HG03064 (cell line): ENCODE results near the gene LMTK2.

ENCODE experiments used
- ATAC-seq: cut with Tn5 transposase; IDR thresholded peaks from one replicate; pipeline ENCODE4 v1.9.1; 2021; ENCODE audit warnings: low read depth; ENCODE audit not compliant: unreplicated experiment

The LMTK2 gene

DNA sequence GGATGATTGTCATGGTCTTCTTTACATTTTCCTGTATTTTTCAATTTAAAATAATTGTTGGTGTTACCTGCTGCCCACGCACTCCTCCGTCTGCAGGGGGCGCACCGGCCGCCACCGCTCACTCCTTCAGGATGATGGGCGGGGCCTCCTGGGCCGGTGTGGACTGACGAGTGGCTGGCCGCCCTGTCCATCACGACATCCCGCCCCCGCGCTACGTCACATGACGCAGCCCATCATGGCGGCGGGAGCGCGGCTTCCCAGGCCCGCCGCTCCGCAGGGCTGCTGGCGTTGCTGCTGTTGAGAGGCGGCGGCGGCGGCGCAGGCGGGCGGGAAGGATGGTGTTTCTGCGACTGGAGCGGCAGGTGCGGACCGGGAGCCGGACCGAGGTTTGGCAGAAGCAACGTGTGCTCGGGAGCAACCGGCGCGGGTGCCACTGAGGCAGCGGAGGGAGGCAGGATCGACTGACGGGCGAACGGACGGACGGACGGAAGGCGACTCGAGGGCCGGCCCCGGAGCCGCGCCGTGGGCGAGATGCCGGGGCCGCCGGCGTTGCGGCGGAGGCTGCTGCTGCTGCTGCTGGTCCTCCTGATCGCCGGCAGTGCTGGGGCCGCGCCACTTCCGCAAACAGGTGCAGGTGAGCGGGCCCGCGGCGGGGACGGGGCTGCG, at the start of gene LMTK2:
LMTK2 (plus strand) TSS at position 216 of the 666 bp plus-strand sequence; CDS start at position 532, 316 bp downstream.
- peak; percentile 100 for ATAC-seq

DNA sequence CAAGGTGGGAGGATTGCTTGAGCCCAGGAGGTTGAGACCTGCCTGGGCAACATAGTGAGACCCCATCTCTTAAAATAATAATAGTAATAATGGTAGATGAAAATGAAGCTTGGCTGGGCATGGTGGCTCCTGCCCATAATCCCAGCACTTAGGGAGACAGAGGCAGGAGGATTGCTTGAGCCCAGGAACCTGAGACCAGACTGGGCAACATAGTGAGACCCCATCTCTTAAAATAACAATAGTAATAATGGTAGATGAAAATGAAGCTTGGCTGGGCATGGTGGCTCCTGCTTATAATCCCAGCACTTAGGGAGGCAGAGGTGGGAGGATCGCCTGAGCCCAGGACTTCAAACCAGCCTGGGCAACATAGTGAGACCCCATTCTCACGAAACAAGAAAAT, 49.5 kb upstream of the LMTK2 start:
- ATAC-seq = no peak

DNA sequence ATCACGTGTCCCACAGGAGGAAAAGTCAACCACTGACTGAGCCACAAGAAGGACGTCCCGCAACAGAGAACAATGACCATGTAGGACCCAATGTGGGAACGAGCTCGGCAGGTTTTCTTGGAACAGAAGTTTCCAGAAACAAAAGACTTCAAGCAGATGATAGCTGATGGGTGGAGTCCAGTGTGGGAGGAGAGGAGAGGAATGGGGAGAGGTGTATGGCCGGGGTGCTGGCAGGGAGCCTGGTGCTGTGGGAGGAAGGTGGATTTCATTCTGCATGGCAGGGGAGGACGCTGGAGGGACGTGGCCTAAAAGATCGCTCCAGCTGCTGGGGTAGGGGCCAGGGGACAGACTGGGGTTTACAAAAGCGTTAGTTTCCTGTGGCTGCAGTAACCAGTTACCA, 48.5 kb upstream of the LMTK2 start:
- no peak for ATAC-seq

DNA sequence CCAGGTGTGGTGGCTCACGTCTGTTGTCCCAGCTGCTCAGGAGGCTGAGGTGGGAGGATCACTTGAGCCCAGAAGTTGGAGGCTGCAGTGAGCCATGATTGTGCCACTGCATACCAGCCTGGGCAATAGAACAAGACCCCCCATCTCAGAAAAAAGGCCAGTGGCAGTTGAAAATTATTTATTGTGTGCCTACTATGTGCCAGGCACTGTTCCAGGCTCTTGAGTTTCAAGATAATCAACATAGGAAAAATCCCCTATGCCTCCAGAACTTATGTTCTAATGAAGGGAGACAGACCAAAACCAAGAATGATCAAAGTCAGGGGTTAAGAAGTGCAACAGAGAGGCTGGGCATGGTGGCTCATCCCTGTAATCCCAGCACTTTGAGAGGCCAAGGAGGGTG, 42.4 kb upstream of the LMTK2 start:
- ATAC-seq = no peak

DNA sequence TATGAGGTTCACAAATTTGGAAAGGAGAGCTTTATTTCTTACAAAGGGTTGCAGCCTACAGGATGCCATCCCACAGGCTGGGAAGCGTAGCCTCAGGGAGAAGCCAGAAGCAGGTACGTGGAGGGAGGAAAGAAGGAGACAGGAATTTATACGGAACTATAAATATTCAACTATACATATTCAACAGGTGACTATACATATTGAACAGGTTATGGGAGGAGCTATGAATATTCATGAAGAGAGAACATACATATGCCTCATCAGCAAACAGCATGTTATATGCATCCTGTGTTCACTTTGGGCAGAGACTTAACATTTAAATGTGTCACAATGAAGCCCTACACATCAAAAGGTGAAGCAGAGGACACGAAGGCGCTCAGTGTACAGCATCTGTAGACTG, 40.5 kb upstream of the LMTK2 start:
- no peak for ATAC-seq

DNA sequence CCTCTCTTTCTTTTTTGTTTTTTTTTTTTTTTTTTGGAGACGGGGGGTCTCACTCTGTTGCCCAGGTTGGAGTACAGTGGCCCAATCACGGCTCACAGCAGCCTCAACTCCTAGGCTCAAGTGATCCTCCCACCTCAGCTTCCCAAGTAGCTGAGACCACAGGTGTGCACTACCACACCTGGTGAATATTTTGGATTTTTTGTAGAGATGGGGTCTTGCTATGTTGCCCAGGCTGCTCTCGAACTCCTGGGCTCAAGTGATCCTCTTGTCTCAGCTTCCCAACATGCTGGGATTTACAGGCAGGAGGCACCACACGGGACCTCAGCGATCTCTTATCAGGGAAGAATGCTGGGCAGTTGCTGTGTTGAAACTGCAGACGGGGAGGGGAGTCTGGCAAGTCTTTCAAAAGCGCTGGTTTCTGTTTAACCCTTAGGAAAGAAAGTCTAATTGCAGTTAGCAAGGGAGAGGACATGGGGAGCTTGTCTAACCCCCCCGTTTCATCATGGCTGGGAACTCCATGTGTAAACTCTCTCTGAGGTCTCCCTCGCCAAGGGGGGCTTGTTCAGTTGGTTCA, 39.6 kb upstream of the LMTK2 start:
- no peak for ATAC-seq

DNA sequence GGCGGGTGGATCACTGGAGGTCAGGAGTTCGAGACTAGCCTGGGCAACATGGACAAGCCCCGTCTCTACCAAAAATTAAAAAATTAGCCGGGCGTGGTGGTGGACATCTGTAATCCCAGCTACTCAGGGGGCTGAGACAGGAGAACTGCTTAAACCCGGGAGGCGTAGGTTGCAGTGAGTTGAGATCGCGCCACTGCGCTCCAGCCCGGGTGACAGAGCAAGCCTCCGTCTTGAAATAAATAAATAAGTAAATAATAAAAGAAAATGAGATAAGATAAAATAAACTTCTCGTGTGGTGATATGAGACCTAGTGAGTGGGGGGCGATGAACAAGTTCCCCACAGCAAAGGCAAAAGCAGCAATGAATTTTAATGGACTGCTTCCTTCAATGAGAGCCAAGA, 33.6 kb upstream of the LMTK2 start:
- ATAC-seq = no peak

DNA sequence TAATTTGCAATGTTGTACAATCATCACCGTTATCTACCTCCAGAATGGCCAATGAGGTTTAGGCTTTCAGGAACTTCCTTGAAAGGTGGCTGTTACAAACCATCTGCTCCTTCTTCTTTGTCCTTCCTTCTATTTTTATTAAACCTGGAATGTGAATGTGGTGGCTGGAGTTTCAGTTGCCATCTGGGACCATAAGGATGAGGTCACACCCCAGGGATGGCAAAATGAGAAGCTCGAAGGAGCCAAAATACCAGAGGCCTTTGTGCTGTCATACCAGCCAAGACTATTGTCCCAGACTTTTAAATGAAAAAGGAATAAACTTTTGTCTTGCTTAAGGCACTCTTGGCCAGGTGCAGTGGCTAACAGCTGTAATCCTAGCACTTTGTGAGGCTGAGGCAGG, 30.9 kb upstream of the LMTK2 start:
- no peak for ATAC-seq

DNA sequence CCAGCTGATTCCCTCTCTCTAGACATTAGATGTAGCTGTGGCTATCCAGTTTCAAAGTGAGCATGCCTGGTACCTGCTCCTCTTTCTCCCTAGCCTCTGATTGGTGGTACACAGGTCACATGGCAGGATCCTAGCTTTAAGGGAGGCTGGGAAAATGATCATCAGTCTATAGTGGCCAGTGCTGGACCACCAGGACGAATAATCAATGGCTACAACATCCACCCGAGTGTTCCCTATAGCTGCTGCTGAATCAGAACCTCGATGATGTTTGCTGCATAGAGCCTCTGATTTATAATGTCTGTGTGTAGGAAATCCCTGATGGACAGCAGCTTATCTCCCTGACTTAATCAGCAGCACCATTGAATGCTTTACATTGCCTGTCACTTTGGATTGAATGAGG, 28.9 kb upstream of the LMTK2 start:
- no peak for ATAC-seq

DNA sequence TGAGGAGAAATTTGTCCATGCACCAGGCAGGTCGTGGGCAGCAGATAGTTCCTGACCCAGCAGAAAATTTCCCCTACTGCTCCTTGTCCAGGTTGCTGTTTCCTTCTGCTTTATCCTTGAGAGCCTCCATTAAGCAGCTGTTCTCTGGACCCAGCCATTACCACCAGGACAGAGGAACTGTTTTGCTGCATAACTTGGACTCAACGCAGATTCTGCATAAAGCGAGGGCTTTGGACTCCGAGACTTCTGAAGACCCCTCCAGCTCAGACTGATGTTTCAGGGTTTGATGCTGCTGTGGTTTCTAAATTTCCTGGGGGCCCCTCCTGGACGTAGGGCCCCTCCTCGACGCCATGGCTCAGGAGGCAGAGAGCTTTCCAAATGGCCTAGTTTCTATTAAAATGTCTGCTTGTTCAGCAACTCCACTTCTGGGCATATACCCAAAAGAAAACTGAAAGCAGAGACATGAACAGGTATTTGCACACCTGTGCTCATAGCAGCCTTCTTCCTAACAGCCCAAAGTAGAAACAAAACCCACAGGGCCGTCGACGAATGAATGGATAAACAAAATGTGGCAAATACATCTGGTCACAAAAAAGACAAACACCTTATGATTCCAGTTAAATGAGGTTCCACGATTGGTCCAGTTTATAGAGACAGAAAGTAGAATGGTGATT, 28.3 kb upstream of the LMTK2 start:
- ATAC-seq = no peak

DNA sequence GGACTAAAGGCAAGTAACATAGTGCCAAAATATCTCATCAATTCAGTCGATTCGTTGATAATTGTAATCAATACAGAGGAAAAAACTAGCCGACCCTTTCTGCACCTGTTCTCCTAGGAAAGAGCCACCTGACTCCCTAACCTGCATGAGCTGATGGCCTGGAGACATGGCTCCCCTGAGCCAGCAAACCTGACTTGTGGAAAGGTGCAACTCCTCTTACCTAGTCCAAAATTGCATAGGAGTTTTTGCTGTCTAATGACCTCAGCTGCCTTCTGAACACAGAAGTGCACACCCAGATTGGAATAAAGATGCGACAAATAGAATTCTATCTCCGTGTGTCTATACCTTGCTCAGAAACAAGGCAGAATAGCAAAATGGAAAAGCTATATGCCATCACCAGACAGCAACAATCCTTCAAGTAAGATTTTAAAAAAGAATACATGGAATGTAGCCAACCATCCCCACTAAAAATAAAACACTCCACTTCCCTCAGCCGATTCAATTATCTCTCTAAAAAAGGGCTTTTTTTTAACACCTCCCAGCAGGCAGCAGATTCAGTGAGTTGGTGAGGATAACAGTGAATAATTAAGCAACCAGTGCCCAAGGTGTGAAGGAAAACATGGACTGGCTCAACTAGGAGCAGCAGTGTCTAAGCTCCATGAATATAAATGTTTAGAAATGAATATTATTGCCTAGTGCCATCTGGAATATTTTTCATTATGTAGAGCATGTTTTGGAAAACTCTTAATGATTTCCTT, 26.6 kb upstream of the LMTK2 start:
- no peak for ATAC-seq

DNA sequence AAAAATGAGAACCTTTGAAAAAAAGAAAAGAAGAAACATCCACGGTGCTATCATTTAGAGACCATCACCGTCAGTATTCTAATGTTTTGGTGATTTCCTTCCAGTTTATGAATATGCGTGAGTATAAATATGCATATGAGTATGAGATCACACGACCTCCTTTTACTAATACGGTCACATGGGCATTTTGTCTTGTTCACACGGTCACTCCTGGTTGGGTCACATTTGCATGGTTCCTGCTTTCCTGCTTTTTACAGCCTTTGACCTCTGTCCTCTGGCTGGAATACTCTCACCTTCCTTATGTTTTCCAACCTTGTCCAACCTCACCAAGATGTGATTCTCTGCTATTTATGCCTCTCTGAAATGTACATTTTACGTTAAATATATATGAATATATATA, 25.3 kb upstream of the LMTK2 start:
- ATAC-seq = no peak

DNA sequence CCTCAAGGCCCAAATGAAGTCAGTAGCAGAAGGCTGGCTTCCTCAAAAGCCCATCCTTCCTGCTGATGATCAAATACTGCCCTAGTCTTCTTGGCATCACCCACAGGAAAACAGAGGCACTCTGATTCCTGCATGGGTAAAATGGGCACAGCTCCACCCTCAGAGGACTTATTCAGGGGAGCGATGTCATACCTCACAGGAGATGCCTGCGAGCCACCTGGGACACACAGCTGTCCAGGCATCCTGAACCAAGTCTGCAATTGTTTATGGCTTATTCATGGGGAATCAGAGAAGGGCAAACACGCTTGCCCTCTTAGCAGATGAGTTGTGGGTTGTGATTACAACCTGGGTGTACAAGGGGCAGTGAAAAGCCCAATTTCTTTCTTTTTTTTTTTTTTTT, 22.0 kb upstream of the LMTK2 start:
- no peak for ATAC-seq

DNA sequence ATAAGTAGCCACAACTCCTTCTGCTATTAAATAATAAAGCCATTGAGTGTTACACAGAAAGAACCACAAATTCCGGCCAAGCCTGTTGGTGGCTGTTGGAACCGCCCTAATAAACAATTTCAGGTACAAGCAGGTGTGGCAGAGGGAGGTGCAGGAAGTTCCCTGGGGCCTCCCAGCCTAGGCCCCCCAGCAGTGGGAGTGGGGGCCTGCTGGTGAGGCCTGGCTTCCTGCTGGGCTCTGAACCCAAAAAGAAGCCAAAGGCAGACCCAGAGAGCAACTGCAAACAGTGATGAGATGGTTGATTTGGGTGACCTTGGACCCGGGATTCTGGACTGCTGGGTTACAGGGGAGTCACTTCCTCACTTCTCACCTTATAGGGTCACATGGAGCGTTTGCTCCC, 21.0 kb upstream of the LMTK2 start:
- no peak for ATAC-seq

DNA sequence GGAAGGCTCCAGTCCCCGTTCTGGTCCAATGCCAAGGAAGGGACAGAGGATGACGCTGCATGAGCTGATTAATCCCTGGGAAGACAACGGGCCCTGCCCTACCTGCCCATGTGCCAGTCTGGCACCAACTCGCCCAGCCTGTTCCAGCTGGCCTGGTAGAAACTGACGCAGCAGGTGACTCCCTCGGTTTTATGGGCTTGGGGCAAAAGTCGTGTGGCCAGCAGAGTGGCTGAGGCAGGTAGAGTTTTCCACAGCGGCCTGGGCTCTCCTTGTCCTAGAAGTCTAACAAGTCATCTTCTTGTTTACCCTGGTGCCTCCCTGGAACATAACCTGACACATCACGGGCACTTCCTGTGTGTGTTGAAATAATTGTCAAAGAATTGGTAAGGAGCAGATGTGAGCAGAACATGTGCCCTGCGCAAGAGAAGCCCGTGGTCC, 20.4 kb upstream of the LMTK2 start:
- ATAC-seq = no peak

DNA sequence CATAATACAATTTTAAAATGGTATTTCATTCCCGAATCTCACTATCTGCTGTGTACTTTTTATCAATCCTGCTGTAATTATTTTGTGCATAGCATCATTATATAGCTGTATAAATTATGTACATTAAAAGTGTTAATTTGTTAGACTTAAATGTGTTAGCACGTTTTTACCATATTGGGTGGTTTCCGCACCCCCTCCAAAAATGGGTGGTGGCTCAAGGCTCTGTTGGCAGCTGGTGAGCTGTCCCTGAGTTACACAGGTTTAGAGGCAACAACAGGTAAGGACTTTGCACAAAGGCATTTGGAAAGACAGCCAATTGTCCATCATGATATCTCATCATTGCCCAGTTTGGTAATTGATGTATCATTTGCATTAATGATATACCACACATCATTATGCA, 18.6 kb upstream of the LMTK2 start:
- ATAC-seq = no peak

DNA sequence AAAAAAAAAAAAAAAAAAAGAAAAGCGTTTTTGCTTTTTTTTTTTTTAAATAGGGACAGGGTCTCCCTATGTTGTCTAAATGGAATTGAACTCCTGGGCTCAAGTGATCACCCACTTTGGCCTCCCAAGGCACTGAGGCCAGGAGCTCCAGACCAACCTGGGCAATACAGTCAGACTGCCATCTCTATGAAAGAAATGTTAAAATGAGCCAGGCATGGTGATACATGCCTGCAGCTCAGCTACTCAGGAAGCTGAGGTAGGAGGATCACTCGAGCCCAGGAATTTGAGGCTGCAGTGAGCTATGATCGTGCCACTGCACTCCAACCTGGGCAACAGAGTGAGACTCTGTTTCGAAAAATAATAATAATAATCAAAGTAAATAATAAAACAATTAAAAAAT, 16.5 kb upstream of the LMTK2 start:
- ATAC-seq = no peak

DNA sequence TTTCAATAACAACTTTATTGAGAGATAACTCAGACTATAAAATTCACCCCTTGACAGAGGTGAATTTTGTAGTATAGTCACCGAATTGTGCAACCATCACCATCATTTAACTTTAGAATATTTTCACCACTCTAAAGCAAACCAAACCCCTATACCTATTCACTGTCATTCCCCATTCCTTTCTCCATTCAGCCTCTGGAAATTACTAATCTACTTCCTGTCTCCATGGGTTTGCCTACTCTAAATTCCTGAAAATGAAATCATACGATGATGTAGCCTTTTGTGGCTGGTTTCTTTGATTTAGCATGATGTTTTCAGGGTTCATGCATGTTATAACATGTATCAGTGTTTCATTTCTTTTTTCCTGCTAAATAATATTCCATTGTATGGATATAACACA, 15.6 kb upstream of the LMTK2 start:
- no peak for ATAC-seq

DNA sequence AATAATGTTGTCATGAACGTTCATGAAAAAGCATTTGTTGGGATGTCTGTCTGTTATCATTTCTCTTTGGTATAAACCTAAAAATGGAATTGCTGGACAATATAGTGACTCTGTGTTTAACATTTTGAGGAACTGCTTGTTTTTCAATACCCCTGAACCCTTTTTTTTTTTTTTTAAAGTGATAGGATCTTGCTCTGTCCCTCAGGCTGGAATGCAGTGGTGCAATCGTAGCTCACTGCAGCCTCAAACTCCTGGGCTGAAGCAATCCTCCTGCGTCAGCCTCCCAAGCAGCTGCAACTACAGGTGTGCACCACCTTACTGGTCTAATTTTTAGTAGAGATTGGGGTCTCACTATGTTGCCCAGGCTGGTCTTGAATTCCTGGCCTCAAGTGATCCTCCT, 15.1 kb upstream of the LMTK2 start:
- ATAC-seq = no peak

DNA sequence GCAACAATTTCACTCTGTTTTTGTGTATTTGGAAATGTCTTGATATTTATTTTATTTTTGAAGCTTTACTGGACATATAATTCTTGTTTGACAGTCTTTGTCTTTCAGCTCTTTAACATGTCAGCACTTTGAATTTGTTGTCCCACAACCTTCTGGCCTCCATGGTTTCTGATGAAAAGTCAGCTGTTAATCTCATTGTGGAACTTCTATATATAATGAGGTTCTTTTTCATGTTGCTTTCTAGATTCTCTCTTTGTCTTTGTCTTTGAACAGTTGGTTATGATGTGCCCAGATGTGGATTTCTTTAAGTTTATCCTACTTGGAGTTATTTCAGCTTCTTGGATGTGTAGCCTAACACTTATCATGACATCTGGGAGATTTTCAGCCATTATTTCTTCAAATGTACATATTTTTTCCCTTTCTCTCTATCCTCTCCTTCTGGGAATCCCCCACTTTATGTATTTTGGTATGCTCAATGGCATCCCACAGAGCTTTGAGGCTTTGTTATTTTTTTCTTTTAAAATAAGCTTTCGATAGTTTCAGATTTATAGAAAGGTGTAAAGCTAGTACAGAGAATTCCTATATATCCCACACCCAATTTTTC, 9.5 kb upstream of the LMTK2 start:
- ATAC-seq = no peak

DNA sequence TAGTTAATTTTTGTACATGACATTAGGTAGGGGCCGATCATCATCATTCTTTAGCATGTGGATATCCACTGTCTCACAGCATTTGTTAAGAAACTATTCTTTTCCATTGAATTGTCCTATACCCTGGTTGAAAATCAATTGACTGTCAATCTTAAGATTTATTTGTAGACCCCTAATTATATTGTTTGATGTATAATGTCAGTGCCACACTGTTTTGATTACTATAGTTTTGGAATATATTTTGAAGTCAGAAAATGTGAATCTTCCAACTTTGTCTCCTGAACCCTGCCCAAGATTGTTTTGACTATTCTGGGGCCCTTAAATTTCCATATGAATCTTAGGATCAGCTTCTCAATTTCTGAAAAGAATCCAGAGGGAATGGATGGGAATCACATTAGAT, 6.6 kb upstream of the LMTK2 start:
- ATAC-seq = no peak
